HG02763 (cell line): ENCODE data around the gene HAUS6.
"Not testable (repeated sequence)": the region's sequence is repeated elsewhere in the genome, so short reads cannot be mapped to it uniquely, and the experiment has no call there.

Experiments
- ATAC-seq: cut with Tn5 transposase; IDR thresholded peaks from one replicate; pipeline ENCODE4 v1.9.1; 2021; ENCODE audit warnings: mild to moderate bottlenecking, moderate library complexity; ENCODE audit not compliant: unreplicated experiment

The HAUS6 gene

GRCh38 chr9:19119246-19119645 lies 16.5 kb upstream of the HAUS6 start:
- ATAC-seq: no peak

DNA sequence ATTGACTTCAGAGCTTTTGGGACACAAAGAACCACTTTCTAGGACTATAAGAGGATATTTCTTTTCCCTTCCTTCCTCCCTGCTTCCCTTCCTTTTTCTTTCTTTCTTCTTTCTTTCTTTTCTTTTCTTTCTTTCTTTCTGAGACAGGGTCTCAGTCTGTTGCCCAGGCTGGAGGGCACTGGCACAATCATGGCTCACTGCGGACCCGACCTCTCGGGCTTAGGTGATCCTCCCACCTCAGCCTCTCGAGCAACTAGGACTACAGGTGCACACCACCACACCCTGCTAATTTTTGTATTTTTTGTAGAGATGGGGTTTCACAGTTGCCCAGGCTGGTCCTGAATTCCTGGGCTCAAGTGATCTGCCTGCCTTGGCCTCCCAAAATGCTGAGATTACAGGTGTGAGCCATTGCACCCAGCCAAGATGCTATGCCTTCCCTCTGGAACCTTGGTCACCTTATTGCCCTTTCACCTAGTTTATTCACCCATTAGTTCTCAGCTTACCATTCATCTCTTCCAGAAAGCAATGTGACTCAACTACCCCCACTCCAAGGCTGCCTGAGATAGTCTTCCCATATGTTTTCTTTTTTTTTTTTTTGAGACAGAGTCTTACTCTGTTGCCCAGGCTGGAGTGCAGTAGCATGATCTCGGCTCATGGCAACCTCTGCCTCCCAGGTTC lies 14.5 kb upstream of the HAUS6 start:
- no peak for ATAC-seq

DNA sequence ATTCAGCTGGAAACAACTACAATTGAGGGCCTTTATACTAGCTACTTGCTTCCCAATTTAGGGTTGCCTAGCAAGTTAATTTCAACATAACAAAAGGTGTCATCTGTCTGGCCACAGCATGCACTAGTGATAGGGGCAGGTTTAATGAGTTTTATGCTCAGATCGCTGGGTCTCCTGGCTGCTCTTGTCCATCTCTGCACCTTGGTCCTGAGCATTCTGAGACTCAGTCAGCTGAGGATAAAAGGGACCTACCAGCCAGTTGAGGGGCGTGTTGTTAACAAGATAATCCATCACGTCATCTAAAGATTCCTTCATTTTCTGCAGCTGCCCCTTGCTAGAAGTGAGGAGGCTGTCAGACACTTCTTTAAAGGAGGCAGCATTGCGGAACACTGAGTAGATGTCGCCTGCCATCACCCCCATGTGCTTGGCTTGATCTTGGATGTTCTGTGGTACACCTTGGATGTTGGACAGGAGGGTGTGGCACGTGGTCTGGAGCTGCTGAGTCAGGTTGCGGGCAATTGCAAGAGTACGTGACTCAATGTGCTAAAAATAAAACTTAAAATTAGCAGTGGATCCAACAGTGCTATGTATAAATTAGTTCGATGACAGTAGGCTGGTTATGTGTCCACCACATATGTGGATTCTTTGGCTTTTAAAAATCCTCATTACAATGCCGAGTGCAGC lies 13.5 kb upstream of the HAUS6 start:
- no peak for ATAC-seq

DNA sequence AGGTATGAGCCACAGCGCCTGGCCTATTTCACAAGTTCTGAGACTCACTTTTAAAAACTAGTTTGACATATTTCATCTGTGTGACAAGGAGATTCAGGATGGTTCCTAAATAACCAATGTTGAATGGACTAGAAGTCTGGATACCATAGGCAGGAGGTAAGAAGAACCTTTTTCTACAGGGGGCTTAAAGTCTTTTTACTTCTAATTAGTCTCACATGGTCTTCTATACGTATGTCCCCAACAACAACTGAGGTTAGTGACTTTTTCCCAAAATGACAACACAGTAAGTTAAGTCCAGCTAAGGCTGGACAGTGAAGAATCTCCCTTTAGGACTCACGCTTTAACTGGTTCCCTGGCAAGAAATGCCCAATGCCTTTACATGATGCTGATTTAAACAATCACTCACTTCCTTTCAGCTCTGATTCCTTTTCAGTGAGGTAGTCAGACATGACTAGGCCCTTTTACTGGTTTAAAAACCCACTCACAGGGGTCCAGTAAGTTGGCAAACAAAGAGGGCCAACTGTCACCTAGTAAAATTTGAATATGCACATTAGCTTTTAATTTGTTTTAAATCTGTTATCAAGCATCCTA lies 12.1 kb upstream of the HAUS6 start:
- no peak for ATAC-seq

GRCh38 chr9:19113964-19114679 lies 11.4 kb upstream of the HAUS6 start:
- no peak for ATAC-seq

DNA sequence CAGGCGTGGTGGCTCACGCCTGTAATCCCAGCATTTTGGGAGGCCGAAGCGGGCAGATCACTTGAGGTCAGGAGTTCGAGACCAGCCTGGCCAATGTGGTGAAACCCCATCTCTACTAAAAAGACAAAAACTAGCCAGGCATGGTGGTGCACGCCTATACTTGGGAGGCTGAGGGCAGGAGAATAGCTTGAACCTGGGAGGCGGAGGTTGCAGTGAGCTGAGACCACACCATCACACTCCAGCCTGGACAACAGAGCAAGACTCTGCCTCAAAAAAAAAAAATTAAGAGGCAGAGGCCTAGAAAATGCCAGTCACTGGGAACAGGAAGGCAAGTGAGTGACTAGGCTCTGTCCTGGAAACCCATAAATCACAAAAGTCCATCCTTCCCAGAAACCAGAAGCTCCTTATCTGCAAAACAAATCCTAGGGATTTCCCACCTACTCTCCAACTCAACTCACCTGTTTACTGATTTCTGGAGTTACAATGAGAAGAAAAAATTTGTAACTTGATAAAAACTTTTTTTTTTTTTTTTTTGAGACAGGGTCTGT lies 10.4 kb upstream of the HAUS6 start:
- not testable (repeated sequence) for ATAC-seq

GRCh38 chr9:19108038-19108437 lies 5.3 kb upstream of the HAUS6 start:
- no peak for ATAC-seq

DNA sequence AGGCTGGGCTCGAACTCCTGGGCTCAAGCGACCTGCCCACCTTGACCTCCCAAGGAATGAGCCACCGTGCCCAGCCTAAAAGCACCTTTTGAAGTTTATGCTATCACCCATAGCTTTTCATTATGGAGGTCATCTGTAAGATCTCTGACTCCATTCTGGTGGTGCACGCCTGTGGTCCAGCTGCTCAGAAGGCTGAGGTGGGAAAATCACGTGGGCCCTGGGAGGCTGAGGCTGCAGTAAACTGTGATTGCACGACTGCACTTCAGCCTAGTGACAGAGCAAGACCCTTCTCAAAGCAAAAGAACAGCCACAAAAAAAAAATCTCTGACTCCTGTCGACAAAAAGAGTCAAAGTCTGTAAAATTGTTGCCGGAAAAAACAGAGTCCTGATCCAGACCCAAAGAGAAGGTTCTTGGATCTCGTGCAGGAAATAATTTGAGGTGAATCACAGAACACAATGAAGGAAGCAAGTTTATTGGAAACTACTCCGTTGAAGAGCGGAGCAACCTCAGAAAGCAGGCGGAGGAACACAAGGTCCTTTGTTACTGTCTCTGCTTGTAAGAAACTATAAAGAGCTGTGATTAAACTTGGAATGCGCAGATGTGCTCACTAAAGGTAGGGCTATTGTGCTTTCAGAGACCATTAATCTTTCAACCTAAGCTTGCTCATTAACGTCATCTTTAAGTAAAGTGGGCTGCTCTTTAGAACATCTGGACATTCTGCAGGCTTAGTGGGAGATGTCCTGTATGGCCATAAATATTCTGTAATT lies 2.0 kb upstream of the HAUS6 start:
- ATAC-seq: no peak

- ATAC-seq: peak; percentile 16
These were observed 498 bp downstream of the HAUS6 start for GRCh38 chr9:19102181-19102630.

DNA sequence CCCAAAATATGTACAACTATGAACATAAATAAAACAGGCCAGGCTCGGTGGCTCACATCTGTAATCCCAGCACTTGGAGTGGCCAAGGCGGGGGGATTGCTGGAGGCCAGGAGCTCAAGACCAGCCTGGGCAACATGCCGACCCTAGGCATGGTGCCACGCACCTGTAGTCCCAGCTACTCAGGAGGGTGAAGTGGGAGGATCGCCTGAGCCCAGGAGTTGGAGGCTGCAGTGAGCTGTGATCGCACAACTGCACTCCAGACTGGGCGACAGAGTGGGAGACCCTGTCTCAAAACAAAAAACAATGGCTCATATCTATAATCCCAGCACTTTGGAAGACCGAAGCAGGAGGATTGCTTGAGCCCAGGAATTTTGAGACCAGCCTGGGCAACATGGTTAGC lies 1.5 kb downstream of the HAUS6 start:
- ATAC-seq: no peak

DNA sequence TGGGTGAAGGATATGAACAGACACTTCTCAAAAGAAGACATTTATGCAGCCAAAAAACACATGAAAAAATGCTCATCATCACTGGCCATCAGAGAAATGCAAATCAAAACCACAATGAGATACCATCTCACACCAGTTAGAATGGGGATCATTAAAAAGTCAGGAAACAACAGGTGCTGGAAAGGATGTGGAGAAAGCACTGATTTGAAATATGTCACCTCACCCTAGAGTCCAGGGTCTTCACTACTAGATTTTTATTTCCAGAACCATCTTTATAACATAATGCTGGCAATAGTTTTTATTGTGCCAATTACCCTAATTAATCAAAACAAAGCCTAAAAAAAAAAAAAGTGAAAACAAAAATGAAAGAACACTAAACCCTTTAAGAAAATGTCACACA lies 5.3 kb downstream of the HAUS6 start:
- not testable (repeated sequence) for ATAC-seq

DNA sequence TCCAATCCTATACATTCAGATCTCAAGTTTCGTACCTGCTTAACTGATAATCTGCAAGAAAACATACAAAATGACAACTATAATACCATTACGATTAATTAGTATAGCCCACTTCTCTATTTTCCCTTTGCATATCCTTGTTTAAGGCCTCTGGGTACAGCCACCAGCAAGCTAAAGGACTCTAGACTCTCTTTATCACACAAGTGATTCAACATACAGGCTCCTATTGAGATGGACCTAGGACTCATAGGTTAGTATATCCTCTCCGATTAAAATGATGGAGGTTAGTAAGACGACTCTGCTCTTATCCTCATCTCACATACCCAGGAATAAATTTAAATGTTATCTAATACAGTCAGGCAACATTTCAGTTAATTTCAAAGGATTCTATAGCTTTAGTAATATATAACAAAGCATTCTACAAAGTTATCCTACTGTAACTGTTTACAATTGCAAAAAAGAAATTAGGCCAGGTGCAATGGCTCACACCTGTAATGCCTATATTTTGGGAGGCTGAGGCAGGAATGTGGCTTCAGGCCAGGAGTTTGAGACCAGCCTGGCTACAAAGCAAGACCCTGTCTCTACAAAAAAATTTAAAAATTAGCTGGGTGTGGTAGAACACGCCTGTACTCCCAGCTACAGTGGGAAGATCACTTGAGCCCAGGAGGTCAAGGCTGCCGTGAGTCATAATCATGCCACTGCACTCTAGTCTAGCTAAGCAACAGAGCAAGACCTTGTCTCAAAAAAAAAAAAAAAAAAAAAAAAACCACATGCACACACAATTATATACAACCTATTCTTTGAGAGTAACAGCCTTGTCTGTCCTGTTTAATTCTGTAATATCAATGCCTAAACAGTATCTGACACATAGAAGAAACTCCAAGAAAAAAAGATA lies 15.4 kb downstream of the HAUS6 start:
- no peak for ATAC-seq

GRCh38 chr9:19085295-19085694 lies 17.4 kb downstream of the HAUS6 start:
- no peak for ATAC-seq

- ATAC-seq: no peak
These were observed 27.9 kb downstream of the HAUS6 start for GRCh38 chr9:19074836-19075235.

GRCh38 chr9:19074229-19074628 lies 28.5 kb downstream of the HAUS6 start:
- no peak for ATAC-seq

DNA sequence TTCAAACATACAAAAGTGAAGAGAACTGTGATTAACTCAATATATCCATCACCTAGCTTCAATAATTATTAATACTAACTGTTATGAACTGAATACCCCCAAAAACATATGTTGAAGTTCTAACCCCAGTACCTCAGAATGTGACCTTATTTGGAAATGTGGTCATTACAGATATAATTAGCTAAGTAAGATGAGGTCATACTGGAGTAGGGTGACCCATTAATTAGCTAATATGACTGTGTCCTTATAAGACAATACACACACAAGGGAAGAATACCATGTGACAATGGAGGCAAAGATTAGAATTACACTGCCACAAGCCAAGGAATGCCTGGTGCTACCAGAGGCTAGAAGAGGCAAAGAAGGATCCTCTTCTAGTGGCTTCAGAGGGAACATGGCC lies 45.7 kb downstream of the HAUS6 start:
- ATAC-seq: no peak

GRCh38 chr9:19050637-19051591 lies 51.8 kb downstream of the HAUS6 start:
- ATAC-seq: no peak

DNA sequence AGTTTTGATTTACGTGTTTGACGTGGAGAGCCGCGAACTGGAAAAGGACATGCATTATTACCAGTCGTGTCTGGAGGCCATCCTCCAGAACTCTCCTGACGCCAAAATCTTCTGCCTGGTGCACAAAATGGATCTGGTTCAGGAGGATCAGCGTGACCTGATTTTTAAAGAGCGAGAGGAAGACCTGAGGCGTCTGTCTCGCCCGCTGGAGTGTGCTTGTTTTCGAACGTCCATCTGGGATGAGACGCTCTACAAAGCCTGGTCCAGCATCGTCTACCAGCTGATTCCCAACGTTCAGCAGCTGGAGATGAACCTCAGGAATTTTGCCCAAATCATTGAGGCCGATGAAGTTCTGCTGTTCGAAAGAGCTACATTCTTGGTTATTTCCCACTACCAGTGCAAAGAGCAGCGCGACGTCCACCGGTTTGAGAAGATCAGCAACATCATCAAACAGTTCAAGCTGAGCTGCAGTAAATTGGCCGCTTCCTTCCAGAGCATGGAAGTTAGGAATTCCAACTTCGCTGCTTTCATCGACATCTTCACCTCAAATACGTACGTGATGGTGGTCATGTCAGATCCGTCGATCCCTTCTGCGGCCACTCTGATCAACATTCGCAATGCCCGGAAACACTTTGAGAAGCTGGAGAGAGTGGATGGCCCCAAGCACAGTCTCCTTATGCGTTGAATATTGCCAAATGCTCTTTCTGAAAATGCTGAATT lies 52.6 kb downstream of the HAUS6 start:
- no peak for ATAC-seq
